Activated CD4-positive, alpha-beta T cell treated with anti-CD3 and anti-CD28 coated beads, Interleukin-2, amount 10 ng/mL, durations not matched to agents 24 days and 14 days (primary cell): Measurements from ENCODE around the gene HTD2. TPM values are rescaled to one million over a fixed set of nuclear protein-coding genes. Genes with fewer than 3 reads are reported as not detected.

Experiments
- DNase-seq: peaks from one replicate; pipeline ENCODE4 v3.0.0; 2022
- H3K27ac Mint-ChIP-seq: one replicate; pipeline ENCODE4 v1.8.0; 2022; ENCODE audit warnings: mild to moderate bottlenecking, mixed read lengths
- H3K27me3 Mint-ChIP-seq: one replicate; pipeline ENCODE4 v1.8.0; 2022; ENCODE audit warnings: mixed read lengths
- H3K36me3 Mint-ChIP-seq: one replicate; pipeline ENCODE4 v1.8.0; 2022; ENCODE audit warnings: low read depth, mild to moderate bottlenecking, mixed read lengths
- H3K4me1 Mint-ChIP-seq: one replicate; pipeline ENCODE4 v1.8.0; 2021; ENCODE audit warnings: mixed read lengths
- H3K4me3 Mint-ChIP-seq: one replicate; pipeline ENCODE4 v1.8.0; 2022; ENCODE audit warnings: mild to moderate bottlenecking, moderate library complexity, mixed read lengths
- H3K9me3 Mint-ChIP-seq: one replicate; pipeline ENCODE4 v1.8.0; 2021; ENCODE audit warnings: mixed read lengths
- intact Hi-C: fragments of 100-400 bp; cut with micrococcal nuclease; formaldehyde crosslinking; loops from one replicate; pipeline ENCODE4 v1.15.1; 2023
- total RNA-seq: library from RNA; stranded (reverse); gene quantifications from 2 replicates; pipeline ENCODE4 v1.2.3, GENCODE V29; 2022

The HTD2 gene
- total RNA-seq, 1 donor from 2014 or later, result 9.7 TPM

DNA sequence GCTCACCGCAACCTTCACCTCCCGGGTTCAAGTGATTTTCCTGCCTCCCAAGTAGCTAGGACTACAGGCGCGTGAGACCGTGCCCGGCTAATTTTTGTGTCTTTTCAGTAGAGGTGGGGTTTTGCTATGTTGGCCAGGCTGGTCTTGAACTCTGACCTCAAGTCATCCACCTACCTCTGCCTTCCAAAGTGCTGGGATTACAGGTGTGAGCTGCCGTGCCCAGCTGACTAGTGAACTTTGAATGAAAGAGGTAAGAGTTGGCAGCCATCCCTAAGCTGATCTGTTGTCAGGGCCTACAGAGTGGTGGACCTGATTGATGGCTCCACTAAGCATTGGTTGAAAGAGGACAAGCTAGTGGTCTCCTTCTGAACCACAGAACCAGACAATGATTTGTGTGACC is 41.7 kb downstream of the HTD2 start:
- no peak for DNase-seq
- Mint-ChIP-seq H3K36me3 (peaks cover 31% of the 10 kb centered on the region), H3K9me3 (no peaks in the 10 kb centered on the region), H3K27me3 (no peaks in the 10 kb centered on the region), H3K27ac (peak overlapping the region; percentile 11), H3K4me3 (no peak overlapping the region), H3K4me1 (peaks cover 65% of the 10 kb centered on the region)
- intact Hi-C loops, result no loop called here

DNA sequence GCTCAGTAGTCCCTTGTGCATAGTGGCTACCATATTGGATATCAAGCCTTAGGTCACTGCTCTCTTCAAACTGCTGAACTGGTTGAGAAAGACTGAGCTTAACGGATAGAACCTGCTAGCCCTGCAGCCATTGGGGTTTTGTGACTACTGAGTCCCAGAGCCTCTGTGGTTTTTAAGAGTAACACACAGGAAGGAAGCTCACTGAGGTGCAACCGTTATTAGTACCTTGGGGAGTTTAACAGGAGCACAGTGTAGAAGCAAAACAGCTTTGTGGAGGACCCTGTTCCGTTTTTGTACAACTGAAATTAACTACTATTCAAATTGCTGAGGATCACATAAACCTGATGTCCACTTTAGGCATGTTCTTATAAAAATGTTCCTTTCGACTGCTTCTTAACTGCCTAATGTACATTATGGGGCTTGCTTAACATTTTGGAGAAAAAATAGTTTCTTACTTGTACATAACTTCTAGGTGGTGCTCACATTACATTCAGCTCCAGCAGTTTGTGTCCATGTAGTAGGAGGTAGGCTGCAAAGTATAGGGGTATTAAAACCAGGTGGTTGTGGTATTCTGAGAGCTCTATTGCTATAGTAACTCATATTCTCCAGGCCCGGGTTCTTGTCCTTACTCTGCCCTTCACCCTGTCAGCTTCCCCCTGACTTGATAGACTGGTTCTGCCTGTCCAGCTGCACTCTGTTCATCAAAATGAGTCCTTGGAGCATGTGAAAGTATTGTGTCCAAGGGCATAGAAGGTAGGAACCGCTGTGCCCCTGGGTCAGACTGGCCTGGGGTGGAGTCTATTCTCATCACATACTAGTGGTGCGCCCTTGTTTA is 43.7 kb downstream of the HTD2 start:
- Mint-ChIP-seq H3K4me3 (peak overlapping the region; percentile 58), H3K4me1 (peaks cover 74% of the 10 kb centered on the region), H3K36me3 (peaks cover 26% of the 10 kb centered on the region), H3K9me3 (no peaks in the 10 kb centered on the region), H3K27ac (peak overlapping the region; percentile 82), H3K27me3 (no peaks in the 10 kb centered on the region)
- intact Hi-C loops, result no loop called here
- DNase-seq, result peak; percentile 73

DNA sequence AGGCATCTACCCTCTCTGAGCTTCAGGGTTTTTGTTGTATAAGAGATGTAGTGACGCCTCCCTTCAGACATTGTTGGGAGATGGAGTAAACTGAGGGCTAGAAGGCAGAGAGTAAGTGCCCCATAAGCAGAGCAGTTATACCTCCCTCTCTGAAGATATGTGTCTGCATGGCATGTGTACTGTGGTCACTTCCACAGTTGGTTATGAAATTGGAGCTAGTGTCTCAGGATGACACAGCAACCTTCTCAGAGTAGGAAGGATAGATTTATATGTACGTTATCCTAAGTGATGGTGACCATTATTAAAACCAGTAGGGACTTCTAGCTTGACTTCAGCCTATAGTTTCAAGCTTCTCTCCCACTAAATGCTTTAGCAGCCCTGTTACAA is 44.3 kb downstream of the HTD2 start:
- no peak for DNase-seq
- intact Hi-C loops, result no loop called here
- Mint-ChIP-seq H3K4me1 (peaks cover 79% of the 10 kb centered on the region), H3K4me3 (peak overlapping the region; percentile 58), H3K9me3 (no peaks in the 10 kb centered on the region), H3K36me3 (peaks cover 25% of the 10 kb centered on the region), H3K27ac (peak overlapping the region; percentile 82), H3K27me3 (no peaks in the 10 kb centered on the region)

DNA sequence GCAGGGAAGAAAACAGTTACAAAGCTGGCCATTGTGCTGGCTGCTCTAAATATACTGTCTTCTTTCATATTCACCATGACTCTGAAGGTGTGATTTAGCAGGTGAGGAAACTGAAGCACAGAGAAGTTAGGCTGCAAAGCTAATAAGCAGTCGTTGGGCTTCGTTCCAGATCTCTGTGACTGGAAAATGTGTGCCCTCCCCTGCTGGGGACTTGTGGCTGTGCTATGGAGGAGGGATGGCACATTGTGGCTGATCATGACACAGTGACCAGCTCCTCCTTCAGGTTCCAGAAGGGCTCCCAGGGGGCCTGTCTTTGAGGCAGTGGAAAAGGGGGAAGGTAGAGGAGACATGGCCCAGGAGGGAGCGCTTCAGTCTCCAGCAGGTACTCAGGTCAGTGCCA is 45.6 kb downstream of the HTD2 start:
- no peaks in the 10 kb centered on the region for H3K27me3 Mint-ChIP-seq
- H3K4me3 Mint-ChIP-seq, result peak overlapping the region; percentile 39
- peak overlapping the region; percentile 77 for H3K27ac Mint-ChIP-seq
- peaks cover 21% of the 10 kb centered on the region for H3K36me3 Mint-ChIP-seq
- peak; percentile 63 for DNase-seq
- intact Hi-C loops, result loop anchor here (1.0 kb wide), 1 partner anchor 44 kb away; no protein-coding TSS in a partner anchor
- peaks cover 82% of the 10 kb centered on the region for H3K4me1 Mint-ChIP-seq
- no peaks in the 10 kb centered on the region for H3K9me3 Mint-ChIP-seq

DNA sequence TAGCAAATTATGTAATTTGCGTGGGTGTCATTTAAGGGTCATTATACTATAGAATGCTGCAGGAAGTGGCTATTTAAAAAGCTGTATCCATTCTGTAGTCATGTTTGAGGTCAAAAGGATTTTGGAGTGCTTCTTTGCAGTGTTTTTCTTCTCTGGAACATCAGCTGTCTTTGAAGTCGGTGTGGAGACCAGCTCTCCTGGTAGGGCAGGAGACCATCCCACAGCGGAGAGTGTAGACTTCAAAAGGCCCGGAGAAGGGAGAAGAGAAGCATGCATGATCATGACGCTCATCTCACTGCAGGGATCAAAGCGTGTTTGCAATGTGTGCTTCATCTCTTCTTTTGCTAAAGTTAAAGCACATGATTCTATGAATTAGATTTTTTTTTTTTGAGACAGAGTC is 46.3 kb downstream of the HTD2 start:
- Mint-ChIP-seq H3K27ac (peak overlapping the region; percentile 77), H3K36me3 (peaks cover 21% of the 10 kb centered on the region), H3K4me3 (peak overlapping the region; percentile 5), H3K9me3 (no peaks in the 10 kb centered on the region), H3K4me1 (peaks cover 84% of the 10 kb centered on the region), H3K27me3 (no peaks in the 10 kb centered on the region)
- no peak for DNase-seq
- intact Hi-C loops, result loop anchor here (1.0 kb wide), 1 partner anchor 44 kb away; no protein-coding TSS in a partner anchor

DNA sequence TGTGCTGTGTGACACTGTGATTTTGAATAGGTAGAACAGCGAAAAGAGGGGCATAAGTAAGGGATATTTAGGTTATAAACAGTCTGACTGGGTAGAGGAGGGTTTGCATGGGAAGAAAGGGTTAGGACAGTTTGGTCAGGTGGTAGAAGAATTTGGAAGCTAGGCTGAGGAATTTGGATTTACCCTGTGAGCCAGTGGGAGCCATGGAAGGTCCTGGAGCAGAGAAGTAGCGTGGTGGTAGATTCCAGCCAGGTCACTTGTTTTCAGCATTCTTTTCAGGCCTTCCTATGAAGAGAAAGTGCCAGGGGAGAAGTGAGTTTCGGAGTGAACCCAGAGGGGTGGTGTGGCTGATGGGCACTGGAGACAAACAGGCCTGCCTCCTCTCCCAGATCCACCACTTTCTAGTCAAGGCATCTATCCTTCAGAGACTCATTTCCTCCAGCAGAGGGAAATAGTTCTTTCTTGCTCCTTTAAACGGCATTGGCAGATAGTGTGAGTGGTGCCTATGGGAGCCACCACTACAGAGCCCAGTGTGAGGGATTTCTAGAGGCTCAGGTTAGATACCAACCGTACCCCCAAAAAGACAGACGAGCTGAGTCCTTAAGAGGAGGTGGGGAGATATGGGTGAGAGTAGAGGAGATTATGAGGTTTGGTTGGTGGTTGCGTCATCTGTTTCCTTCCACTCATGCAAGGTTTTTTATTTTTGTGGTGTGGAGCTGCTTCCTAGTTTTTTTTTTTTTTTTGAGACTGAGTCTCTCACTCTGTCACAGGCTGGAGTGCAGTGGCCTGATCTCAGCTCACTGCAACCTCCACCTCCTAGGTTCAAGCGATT is 47.6 kb downstream of the HTD2 start:
- Mint-ChIP-seq H3K4me3 (peak overlapping the region; percentile 82), H3K4me1 (peaks cover 83% of the 10 kb centered on the region)
- peak; percentile 87 for DNase-seq

DNA sequence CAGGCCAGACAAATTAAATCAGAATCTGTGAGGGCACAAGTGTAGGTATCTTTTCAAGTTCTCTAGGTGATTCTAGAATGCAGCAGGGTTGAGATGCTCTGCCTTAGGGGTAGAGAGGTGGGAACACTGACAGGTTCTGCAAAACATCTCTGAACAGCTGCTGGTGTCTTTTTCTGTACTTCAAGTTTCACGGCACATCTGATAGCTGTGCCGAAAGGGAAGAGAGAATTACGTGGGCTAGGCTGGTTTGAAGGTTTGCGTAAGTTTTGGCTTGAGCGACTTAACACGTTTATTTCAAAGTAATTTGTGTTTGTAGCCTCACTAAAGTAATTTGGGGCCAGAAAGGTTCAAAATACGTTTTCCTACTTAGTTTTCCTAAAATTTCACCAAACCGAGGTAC is 48.9 kb downstream of the HTD2 start:
- no peaks in the 10 kb centered on the region for H3K27me3 Mint-ChIP-seq
- intact Hi-C loops, result no loop called here
- peak overlapping the region; percentile 65 for H3K27ac Mint-ChIP-seq
- H3K9me3 Mint-ChIP-seq, result no peaks in the 10 kb centered on the region
- H3K4me3 Mint-ChIP-seq, result no peak overlapping the region
- DNase-seq, result no peak
- peaks cover 7% of the 10 kb centered on the region for H3K36me3 Mint-ChIP-seq
- H3K4me1 Mint-ChIP-seq, result peaks cover 73% of the 10 kb centered on the region

More for the DNA sequence above, 47.6 kb downstream of the HTD2 start:
- intact Hi-C loops, result loop anchor here (1.0 kb wide), 1 partner anchor 19 kb away; no protein-coding TSS in a partner anchor
- no peaks in the 10 kb centered on the region for H3K9me3 Mint-ChIP-seq
- no peaks in the 10 kb centered on the region for H3K27me3 Mint-ChIP-seq
- H3K27ac Mint-ChIP-seq, result peak overlapping the region; percentile 92
- peaks cover 13% of the 10 kb centered on the region for H3K36me3 Mint-ChIP-seq

DNA sequence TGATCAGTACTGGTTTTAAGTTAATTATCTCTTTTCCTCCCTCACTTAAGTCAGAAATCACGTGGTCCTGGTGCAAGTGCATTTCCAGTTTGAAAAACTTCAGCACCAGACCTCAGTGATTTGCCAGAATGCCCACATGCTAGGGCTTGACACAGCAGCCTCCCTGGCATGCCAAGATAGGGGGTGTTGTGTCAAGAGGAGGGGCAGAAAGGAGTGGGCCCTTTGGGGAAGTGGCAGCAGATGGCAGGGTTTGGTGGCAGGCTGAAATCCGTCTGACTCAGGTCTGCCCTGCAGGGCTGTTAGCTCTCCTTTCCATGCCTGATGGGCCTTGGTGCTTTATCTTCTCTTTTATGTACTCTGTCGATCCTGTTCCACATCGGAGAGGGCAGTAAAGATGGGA is 49.7 kb downstream of the HTD2 start:
- Mint-ChIP-seq H3K4me1 (peaks cover 65% of the 10 kb centered on the region), H3K9me3 (no peaks in the 10 kb centered on the region), H3K27ac (peak overlapping the region; percentile 48), H3K4me3 (no peak overlapping the region), H3K27me3 (no peaks in the 10 kb centered on the region), H3K36me3 (peaks cover 7% of the 10 kb centered on the region)
- intact Hi-C loops, result no loop called here
- no peak for DNase-seq

DNA sequence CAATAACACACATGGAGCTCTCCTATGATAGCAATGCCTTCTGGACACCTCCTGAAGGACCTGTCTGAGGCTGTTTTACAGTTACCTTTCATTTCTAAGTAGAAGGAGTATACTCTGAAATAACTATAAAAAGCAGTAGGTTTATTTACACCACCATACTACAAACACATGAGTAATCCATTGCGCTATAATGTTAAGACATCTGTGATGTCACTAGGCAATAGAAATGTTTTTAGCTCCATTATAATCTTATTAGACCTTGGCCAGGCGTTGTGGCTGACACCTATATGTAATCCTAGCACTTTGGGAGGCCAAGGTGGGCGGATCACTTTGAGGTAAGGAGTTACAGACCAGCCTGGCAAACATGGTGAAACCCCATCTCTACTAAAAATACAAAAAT is 51.1 kb downstream of the HTD2 start:
- Mint-ChIP-seq H3K27ac (peak overlapping the region; percentile 91), H3K4me1 (peaks cover 55% of the 10 kb centered on the region), H3K9me3 (no peaks in the 10 kb centered on the region), H3K4me3 (peak overlapping the region; percentile 41), H3K36me3 (peaks cover 9% of the 10 kb centered on the region), H3K27me3 (no peaks in the 10 kb centered on the region)
- DNase-seq, result no peak
- intact Hi-C loops, result no loop called here

DNA sequence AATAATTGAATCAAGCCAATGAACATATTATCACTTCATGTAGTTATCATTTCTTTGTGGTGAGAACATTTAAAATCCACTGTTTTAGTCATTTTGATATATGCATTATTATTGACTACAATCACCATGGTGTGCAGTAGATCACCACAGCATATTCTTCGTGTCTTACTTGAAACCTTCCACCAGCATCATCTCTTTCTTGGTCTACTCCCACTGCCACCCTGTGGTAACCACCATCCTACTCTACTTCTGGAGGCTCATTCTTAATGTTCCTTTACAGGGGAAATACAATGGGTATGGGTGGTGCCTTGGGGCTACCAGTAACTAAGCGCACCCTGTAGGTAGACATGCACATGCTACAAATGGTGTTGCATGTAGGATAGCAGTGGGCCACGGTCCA is 51.8 kb downstream of the HTD2 start:
- Mint-ChIP-seq H3K4me3 (no peak overlapping the region), H3K9me3 (no peaks in the 10 kb centered on the region), H3K27me3 (no peaks in the 10 kb centered on the region), H3K36me3 (peaks cover 6% of the 10 kb centered on the region), H3K27ac (peak overlapping the region; percentile 91), H3K4me1 (peaks cover 50% of the 10 kb centered on the region)
- DNase-seq, result no peak
- intact Hi-C loops, result loop anchor here (1.0 kb wide), 1 partner anchor 34 kb away; no protein-coding TSS in a partner anchor

DNA sequence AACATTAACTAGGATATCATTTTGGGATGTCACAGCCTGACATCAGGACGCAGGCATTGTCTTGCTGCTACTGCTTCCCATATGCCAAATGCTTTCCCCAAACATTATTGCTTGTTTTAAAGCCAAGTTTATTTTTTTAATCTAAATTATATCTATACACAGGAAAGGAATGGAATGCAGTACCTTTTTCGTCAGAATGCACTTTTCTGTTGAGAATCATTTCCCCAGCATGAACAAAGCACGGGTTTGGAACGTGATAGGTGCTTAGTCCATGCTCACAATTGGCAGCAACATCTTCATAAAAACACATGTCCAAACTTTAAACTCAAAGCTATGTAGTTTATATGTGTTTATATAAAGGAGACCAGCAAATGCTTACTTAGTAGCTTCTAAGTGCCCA is 52.5 kb downstream of the HTD2 start:
- no peak overlapping the region for H3K4me3 Mint-ChIP-seq
- H3K4me1 Mint-ChIP-seq, result peaks cover 44% of the 10 kb centered on the region
- intact Hi-C loops, result loop anchor here (1.0 kb wide), 1 partner anchor 35 kb away; no protein-coding TSS in a partner anchor
- no peak overlapping the region for H3K27ac Mint-ChIP-seq
- peaks cover 10% of the 10 kb centered on the region for H3K36me3 Mint-ChIP-seq
- no peaks in the 10 kb centered on the region for H3K9me3 Mint-ChIP-seq
- no peak for DNase-seq
- H3K27me3 Mint-ChIP-seq, result no peaks in the 10 kb centered on the region

DNA sequence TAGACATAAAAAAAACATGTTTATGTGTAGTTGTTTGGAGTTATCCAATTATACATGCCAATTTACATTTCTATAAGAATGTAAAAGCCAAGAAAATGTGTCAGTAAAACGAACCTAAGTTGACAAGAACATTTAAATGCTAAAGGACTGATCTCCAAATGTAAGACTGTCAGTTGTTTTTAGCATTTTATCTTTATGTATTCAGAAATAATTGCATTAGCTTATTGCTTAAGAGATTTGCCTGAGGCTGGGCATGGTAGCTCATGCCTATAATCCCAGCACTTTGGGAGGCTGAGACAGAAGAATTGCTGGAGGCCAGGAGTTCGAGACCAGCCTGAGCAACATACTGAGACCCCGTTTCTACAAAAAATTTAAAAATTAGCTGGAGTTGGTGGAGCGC is 53.3 kb downstream of the HTD2 start:
- Mint-ChIP-seq H3K27me3 (no peaks in the 10 kb centered on the region), H3K27ac (no peak overlapping the region), H3K4me3 (no peak overlapping the region), H3K36me3 (peaks cover 8% of the 10 kb centered on the region), H3K9me3 (no peaks in the 10 kb centered on the region), H3K4me1 (peaks cover 38% of the 10 kb centered on the region)
- no peak for DNase-seq
- intact Hi-C loops, result no loop called here

DNA sequence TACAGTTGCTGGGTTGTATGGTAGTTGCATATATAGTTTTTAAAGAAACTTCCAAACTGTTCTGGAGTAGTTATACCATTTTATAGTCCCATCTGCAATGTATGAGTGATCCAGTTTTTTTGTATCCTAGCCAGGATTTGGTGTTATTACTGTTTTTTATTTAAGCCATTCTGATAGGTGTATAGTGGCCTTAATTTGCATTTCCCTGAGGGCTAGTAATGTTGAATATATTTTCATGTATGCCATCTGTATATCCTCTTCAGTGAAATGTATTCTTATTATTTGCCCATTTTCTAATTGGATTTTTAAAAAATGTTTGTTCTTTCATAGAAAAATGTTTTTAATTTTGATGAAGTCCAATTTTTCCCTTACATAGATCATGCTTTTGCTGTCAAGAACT is 55.5 kb downstream of the HTD2 start:
- no peak for DNase-seq
- Mint-ChIP-seq H3K27ac (no peak overlapping the region), H3K27me3 (no peaks in the 10 kb centered on the region), H3K4me3 (no peak overlapping the region), H3K9me3 (peaks cover 1% of the 10 kb centered on the region), H3K4me1 (peaks cover 37% of the 10 kb centered on the region), H3K36me3 (peaks cover 20% of the 10 kb centered on the region)
- intact Hi-C loops, result no loop called here

DNA sequence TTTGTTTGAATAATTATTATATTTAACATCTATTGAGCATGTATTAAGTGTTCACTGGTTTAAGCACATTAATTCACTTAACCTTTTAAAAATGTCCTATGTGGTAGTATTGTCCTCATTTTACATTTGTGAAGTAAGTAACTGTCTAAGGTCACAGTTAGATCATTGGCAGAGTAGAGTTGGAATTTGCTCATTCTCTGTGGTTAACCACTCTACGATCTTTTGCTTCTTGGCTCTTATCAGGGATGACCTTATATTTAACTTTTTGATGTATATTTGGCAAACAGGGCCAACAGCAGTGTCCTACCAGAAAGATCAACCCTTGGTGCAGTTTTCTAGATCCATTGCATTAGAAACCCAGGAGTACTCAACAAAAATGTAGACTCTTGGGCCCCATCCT is 60.4 kb downstream of the HTD2 start:
- Mint-ChIP-seq H3K36me3 (peaks cover 28% of the 10 kb centered on the region), H3K4me1 (peaks cover 24% of the 10 kb centered on the region), H3K9me3 (peaks cover 3% of the 10 kb centered on the region), H3K4me3 (no peak overlapping the region), H3K27me3 (no peaks in the 10 kb centered on the region), H3K27ac (no peak overlapping the region)
- DNase-seq, result no peak
- intact Hi-C loops, result no loop called here
